ENCODE results near the gene RFT1.

DNA sequence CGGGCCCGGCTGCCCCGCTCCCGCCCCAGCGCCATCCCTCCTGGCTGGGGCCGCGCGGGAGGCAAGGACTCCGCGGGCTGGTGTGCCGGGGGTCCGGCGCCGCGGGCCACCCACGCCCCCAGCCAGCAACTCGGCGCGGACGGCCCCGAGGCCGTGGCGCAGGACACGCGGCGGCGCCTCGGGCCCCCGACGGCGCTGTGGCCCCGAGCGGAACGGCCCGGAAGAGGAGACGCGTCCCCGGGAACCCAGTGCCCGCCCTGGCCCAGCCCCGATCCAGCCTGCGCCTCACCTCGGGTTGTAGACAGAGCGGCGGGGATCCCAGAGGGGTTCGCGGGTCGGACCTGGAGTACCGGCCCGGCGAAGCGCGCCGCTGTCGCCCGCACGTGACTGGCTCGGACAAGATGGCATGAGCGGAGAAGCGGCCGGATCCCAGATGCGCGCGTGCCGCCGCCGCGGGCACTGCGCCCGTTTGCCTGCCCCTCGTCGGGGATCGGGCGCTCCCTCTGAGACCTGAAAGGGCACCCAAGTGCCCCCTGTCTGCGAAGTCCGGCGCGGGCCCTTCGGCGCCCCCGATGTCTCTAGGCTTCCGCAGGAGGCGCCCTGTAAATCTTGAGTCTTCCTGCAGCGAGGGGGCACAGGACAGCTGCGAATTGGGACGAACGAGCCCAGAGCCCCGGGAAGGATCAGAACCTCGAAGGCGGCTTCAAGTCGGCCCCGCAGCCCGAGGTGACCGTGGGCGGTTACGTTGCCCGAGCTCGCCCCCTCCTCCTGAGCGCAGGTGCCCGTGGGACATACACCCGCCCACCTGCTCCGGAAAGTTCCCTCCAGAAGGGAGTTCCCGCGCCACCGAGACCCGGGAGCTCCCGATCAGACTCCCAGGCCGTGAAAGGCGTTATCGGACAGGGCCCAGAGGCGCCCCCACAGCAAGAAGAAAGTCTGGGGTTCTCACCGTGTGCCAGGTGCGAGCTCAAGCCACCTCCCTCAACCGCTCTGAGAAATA lies 83.8 kb downstream of the RFT1 start:
- TF ChIP-seq CTCF (optimal IDR thresholded peaks at IDR 0.05 in 1 of 3, IDR thresholded peaks at IDR 0.05 in 1 of 3, conservative IDR thresholded peaks at IDR 0.05 in 1 of 3; ENCODE audit: extremely low read depth in 1 of 3, insufficient read depth in 2 of 3, low read length in 3 of 3) (peak in 2 of 3 experiments; percentile 23 to 33), EZH2 (IDR thresholded peaks at IDR 0.05; ENCODE audit: low read length) (peak; percentile 64)

Measured in keratinocyte (primary cell).